Heart right ventricle (tissue), 16 donors: ENCODE measurements around the gene SNRPD2. TPM values are rescaled to one million over a fixed set of nuclear protein-coding genes. Genes with fewer than 3 reads are reported as not detected.

ENCODE experiments used
- ATAC-seq, 8 donors: fragments of 200-7000 bp; cut with Tn5 transposase; one replicate each; pipeline ENCODE4 v1.9.1; 2020; ENCODE audit warnings: mild to moderate bottlenecking in 8 of 8, moderate library complexity in 8 of 8, moderate number of reproducible peaks in 1 of 8
- DNase-seq, 2 donors: peaks; one replicate each; pipeline ENCODE4 v3.0.0-alpha.2; 2020
- H3K27ac ChIP-seq, 10 donors: fragments of 200-600 bp; sonication (generic) in 2 of 10; one replicate each; pipeline versions ENCODE4 v1.5.0 to v1.8.0; 2020 to 2022; ENCODE audit warnings: mild to moderate bottlenecking in 3 of 10
- H3K27me3 ChIP-seq, 7 donors: fragments of 200-600 bp; one replicate each; pipeline ENCODE4 v1.8.0; 2021 to 2022; ENCODE audit warnings: mild to moderate bottlenecking in 2 of 7
- H3K36me3 ChIP-seq, 9 donors: fragments of 200-600 bp; sonication (generic) in 1 of 9; one replicate each; pipeline versions ENCODE4 v1.5.0 to v1.8.0; 2020 to 2022; ENCODE audit warnings: mild to moderate bottlenecking in 2 of 9
- H3K4me1 ChIP-seq, 9 donors: fragments of 200-600 bp; sonication (generic) in 1 of 9; one replicate each; pipeline versions ENCODE4 v1.5.0 to v1.8.0; 2020 to 2022; ENCODE audit warnings: mild to moderate bottlenecking in 4 of 9
- H3K4me3 ChIP-seq, 10 donors: fragments of 200-600 bp; sonication (generic) in 2 of 10; one replicate each; pipeline versions ENCODE4 v1.5.0 to v1.8.0; 2020 to 2022; ENCODE audit warnings: mild to moderate bottlenecking in 7 of 10, moderate library complexity in 2 of 10
- H3K9me3 ChIP-seq, 11 donors: fragments of 200-600 bp in 10 of 11; sonication (generic) in 2 of 11; one replicate each; pipeline versions ENCODE4 v1.5.0 to v1.8.0; 2013 to 2022; ENCODE audit warnings: mild to moderate bottlenecking in 2 of 11, control low read depth in 1 of 11, moderate library complexity in 1 of 11
- CTCF ChIP-seq, 9 donors: fragments of 200-600 bp; sonication (generic) in 2 of 9; IDR thresholded peaks; one replicate each; pipeline versions ENCODE4 v1.5.0 to v1.8.0; 2021 to 2022; ENCODE audit warnings: antibody characterized with exemption in 9 of 9, mild to moderate bottlenecking in 5 of 9, moderate library complexity in 1 of 9
- WGBS, 2 donors: extraction: QIAGEN DNeasy Blood & Tissue Kit; methylation state at CpG; one replicate each; pipeline ENCODE4 v1.1.7; 2013; ENCODE audit warnings: inconsistent platforms in 1 of 2; 5-methylcytosine and 5-hydroxymethylcytosine counted together
- intact Hi-C, 10 donors: fragments of 100-400 bp; cut with DNase I; formaldehyde crosslinking; loops; one replicate each; pipeline versions ENCODE4 v1.11.1 to v1.14.2; 2022
- polyA plus RNA-seq, 2 donors: library from polyadenylated mRNA; stranded (reverse); fragments of 200-250 nt; gene quantifications; one replicate each; pipeline ENCODE4 v1.2.3, GENCODE V29; 2013
- total RNA-seq, 10 donors: library from RNA; stranded (reverse); fragmentation: NEBNext Ultra II Directional in 3 of 10; extraction: Animal tissue kit (Norgen Biotek cat#: 25700) in 3 of 10; gene quantifications; one replicate each; pipeline versions ENCODE4 v1.2.1 to v1.2.4, GENCODE V29; 2021 to 2023
- donor health status: Arrhythmogenic right ventricular cardiomyopathy.
- donor health status: ischemic (EF 13 %, LVEDD 7.1; RV severe dilation, severe dysfunction).
- donor health status: healthy with polysubstance abuse.
- donor health status: DM: no; HTN: yes; CAD: no.
- donor health status: DM: no; HTN: no; CAD: no.
- donor health status: ischemic (EF 25% LVEDD 6.9; RV normal size, moderate dysfunction).
- donor health status: ischemic (EF 25% LVEDD 5.7; RV mildly dilated, moderate dysfunction).
- donor health status: healthy.
- donor health status: DM: yes; HTN: yes; CAD: no.
- donor health status: Ischemic cardiomyopathy.
- donor health status: ischemic (EF 35%, LVEDD 5.7; RV mildly dilated, moderate dysfunction).
- donor health status: nonischemic (EF 11% LVEDD 7.7; RV severe dilation, severe dysfunction).
- donor health status: DM: yes; HTN: yes; CAD: no.
- donor health status: PGD.
- donor health status: ischemic (EF 29% LVEDD 5.4; RV normal size, mild dysfunction).
- donor health status: nonischemic (EF 23%, LVEDD 6.1; RV moderate dilation, normal function).

The SNRPD2 gene
- total and polyA plus RNA-seq, 12 donors, result 216 to 464 (median 244) TPM

- no peaks in the 10 kb centered on the region for H3K9me3 ChIP-seq
- no peak for TF ChIP-seq CTCF (IDR thresholded peaks at IDR 0.05)
- DNase-seq, result no peak
- 70 to 72% methylated on average over 6 of the region's 6 CpGs for WGBS, 2 donors
- H3K4me1 ChIP-seq, result no peaks in the 10 kb centered on the region
- intact Hi-C loops, result no loop called here
- no peak overlapping the region for H3K27ac ChIP-seq
- no peak for ATAC-seq
- H3K27me3 ChIP-seq, result peaks cover 0 to 21% (median 14%) of the 10 kb centered on the region in 7 donors
- no peak overlapping the region for H3K4me3 ChIP-seq
- no peaks in the 10 kb centered on the region for H3K36me3 ChIP-seq
Measured at GRCh38 chr19:45659096-45659729, 32.5 kb downstream of the SNRPD2 start.

- no peak for DNase-seq
- intact Hi-C loops, result no loop called here
- H3K4me1 ChIP-seq, result no peaks in the 10 kb centered on the region
- no peaks in the 10 kb centered on the region for H3K36me3 ChIP-seq
- H3K4me3 ChIP-seq, result no peak overlapping the region
- ATAC-seq, result no peak
- H3K27me3 ChIP-seq, result peaks cover 0 to 13% (median 10%) of the 10 kb centered on the region in 7 donors
- TF ChIP-seq CTCF (IDR thresholded peaks at IDR 0.05), result no peak
- H3K27ac ChIP-seq, result no peak overlapping the region
- WGBS, 2 donors, result 38 to 39% methylated on average over 14 of the region's 14 CpGs
- no peaks in the 10 kb centered on the region for H3K9me3 ChIP-seq
Measured at GRCh38 chr19:45657520-45658167, 34.1 kb downstream of the SNRPD2 start.

GRCh38 chr19:45655073-45655472, 36.7 kb downstream of the SNRPD2 start:
- no peak overlapping the region for H3K27ac ChIP-seq
- no peak overlapping the region for H3K4me3 ChIP-seq
- WGBS, 2 donors, result 32 to 76% methylated on average over 3 of the region's 3 CpGs
- no peaks in the 10 kb centered on the region for H3K9me3 ChIP-seq
- ATAC-seq, result no peak
- H3K36me3 ChIP-seq, result no peaks in the 10 kb centered on the region
- H3K27me3 ChIP-seq, result peaks cover 0 to 10% (median 8%) of the 10 kb centered on the region in 7 donors
- DNase-seq, result no peak
- H3K4me1 ChIP-seq, result no peaks in the 10 kb centered on the region
- intact Hi-C loops, result no loop called here
- no peak for TF ChIP-seq CTCF (IDR thresholded peaks at IDR 0.05)

GRCh38 chr19:45653634-45654033, 38.1 kb downstream of the SNRPD2 start:
- Histone ChIP-seq H3K4me3 (no peak overlapping the region), H3K9me3 (no peaks in the 10 kb centered on the region), H3K4me1 (no peaks in the 10 kb centered on the region), H3K36me3 (no peaks in the 10 kb centered on the region), H3K27ac (no peak overlapping the region), H3K27me3 (peaks cover 0 to 8% (median under 1%) of the 10 kb centered on the region in 7 donors)
- ATAC-seq (no peak), DNase-seq (no peak)
- TF ChIP-seq CTCF (IDR thresholded peaks at IDR 0.05), result no peak
- 32 to 49% methylated on average over 5 of the region's 5 CpGs for WGBS, 2 donors
- intact Hi-C loops, result no loop called here
